IMR-90 (cell line): ENCODE results near the gene TP53I11.

ENCODE experiments used
- BHLHE40 ChIP-seq: fragments of 150-350 bp; IDR thresholded peaks from 2 replicates; pipeline ENCODE4 v1.6.1; 2016; ENCODE audit warnings: mild to moderate bottlenecking, low read depth, low read length
- CTCF ChIP-seq: conservative IDR thresholded peaks from 2 replicates; pipeline ENCODE4 v1.5.1; 2012; ENCODE audit warnings: mild to moderate bottlenecking, low read depth, low read length, improper control_type of control experiment
- ELK1 ChIP-seq: fragments of 150-350 bp; IDR thresholded peaks from 2 replicates; pipeline ENCODE4 v1.6.1; 2016; ENCODE audit warnings: low read depth, mild to moderate bottlenecking, low read length, moderate library complexity, borderline replicate concordance
- MAFK ChIP-seq: IDR thresholded peaks from 2 replicates; pipeline ENCODE4 v1.6.1; 2012; ENCODE audit warnings: low read depth, low read length, improper control_type of control experiment
- POLR2A ChIP-seq: IDR thresholded peaks from 2 replicates; pipeline ENCODE4 v1.6.1; 2012; ENCODE audit warnings: mild to moderate bottlenecking, low read depth, low read length
- RAD21 ChIP-seq: IDR thresholded peaks from 2 replicates; pipeline ENCODE4 v1.6.1; 2012; ENCODE audit warnings: low read length, improper control_type of control experiment
- RCOR1 ChIP-seq: IDR thresholded peaks from 2 replicates; pipeline ENCODE4 v1.6.1; 2012; ENCODE audit warnings: mild to moderate bottlenecking, low read length, improper control_type of control experiment; ENCODE audit not compliant: insufficient replicate concordance
- RFX5 ChIP-seq: IDR thresholded peaks from 2 replicates; pipeline ENCODE4 v1.8.0; 2012; ENCODE audit warnings: low read depth, mild to moderate bottlenecking, low read length, moderate library complexity
- SMC3 ChIP-seq: fragments of 150-350 bp; IDR thresholded peaks from 2 replicates; pipeline ENCODE4 v1.6.1; 2016; ENCODE audit warnings: low read depth, mild to moderate bottlenecking, antibody characterized with exemption, low read length, moderate library complexity
- USF2 ChIP-seq: fragments of 150-350 bp; IDR thresholded peaks from 2 replicates; pipeline ENCODE4 v1.6.1; 2017; ENCODE audit warnings: mild to moderate bottlenecking, antibody characterized with exemption, low read length, low read depth

- TF ChIP-seq CTCF (no peak), RFX5 (no peak), RAD21 (no peak), RCOR1 (no peak), SMC3 (no peak), POLR2A (no peak), USF2 (no peak), BHLHE40 (no peak), ELK1 (no peak), MAFK (no peak)
Observed at GRCh38 chr11:44994753-44995152, 44.1 kb upstream of the TP53I11 start.
